ENCODE results near the gene BRI3BP.

GRCh38 chr12:125065021-125065918, 71.8 kb downstream of the BRI3BP start, which contains the start of gene AACS:
- TF ChIP-seq CTCF (IDR thresholded peaks at IDR 0.05), result no peak
- TF ChIP-seq POLR2A (IDR thresholded peaks at IDR 0.05), result no peak

Data from ovary (tissue), 3 donors.